Skin of body (tissue), 2 donors: ENCODE results near the gene PTPRZ1. TPM values are rescaled to one million over a fixed set of nuclear protein-coding genes. Genes with fewer than 3 reads are reported as not detected.

ENCODE experiments used
- DNase-seq: peaks from one replicate; lab custom pipeline; 2025; lab: John Stamatoyannopoulos, UW
- total RNA-seq: library from RNA; depleted of rRNA; stranded (reverse); fragments of >200 nt; gene quantifications from one replicate; pipeline ENCODE4 v1.2.3, GENCODE V29; 2014

PTPRZ1 gene
- 47.6 TPM for total RNA-seq

- no peak for DNase-seq
Measured at GRCh38 chr7:121872831-121873288, at the start of gene PTPRZ1. PTPRZ1 (plus strand) TSS chr7:121873161; CDS start chr7:121873500, 339 bp downstream.

DNA sequence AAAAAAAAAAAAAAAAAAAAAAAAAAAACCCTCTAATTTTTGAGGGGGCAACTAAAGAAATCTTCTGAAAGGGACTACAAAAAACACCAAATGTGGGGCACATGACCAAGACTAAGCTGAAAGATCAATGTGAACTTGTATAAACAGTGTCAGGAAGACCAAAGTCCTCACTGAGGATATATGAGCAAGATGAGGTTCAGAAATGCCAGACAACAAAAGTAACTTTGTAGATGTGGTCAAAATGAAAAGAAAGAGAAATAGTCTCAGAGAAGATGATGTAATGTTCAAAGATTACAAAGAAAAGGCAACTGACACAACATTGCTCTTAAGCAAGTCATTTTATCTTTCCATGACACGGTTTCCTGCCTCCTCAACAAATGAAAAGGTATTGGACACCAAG is 48.7 kb upstream of the PTPRZ1 start:
- DNase-seq, result no peak

DNA sequence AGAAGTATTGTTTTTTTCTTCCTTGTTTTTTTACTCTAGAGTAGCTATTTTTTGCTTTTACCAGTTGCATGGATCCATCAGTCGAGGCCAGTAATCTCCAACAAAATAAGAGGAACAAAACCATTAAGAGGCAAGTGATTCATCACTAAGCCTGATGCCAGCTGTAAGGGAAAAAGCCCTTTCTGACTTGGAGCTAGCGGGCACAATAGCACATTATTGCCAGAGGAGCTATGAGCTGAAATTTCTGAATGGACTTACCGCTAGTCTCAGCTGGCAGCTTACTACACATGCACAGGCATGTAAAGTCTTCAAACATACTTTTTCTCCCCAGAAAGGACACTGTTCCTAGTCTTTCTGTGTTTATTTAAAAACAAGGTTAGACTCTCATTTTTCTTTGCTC is 41.6 kb upstream of the PTPRZ1 start:
- DNase-seq, result no peak

- DNase-seq, result no peak
Measured at GRCh38 chr7:121831801-121832200, 41.2 kb upstream of the PTPRZ1 start.

DNA sequence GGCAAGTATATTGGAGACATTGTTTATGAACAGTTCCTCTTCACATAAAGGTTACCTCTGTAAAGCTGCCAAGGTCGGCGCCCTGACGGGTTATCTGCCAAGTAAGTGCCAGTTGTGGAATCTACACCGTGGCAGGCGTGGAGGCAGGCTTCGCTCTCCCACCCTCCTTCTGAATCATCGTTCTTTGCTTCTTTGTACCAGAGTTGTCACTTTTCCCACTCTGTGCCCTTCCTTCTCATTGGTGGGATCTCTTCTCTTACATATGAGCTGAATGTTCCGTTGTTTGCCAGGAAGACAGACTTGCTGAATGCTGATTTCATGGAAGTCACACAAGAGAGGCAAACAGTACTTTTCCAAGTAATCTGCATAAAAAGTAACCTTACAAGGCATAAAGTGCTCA is 40.6 kb upstream of the PTPRZ1 start:
- no peak for DNase-seq

- no peak for DNase-seq
Measured at GRCh38 chr7:121833991-121834390, 39.0 kb upstream of the PTPRZ1 start.

- DNase-seq, result no peak
Measured at GRCh38 chr7:121837462-121837861, 35.5 kb upstream of the PTPRZ1 start.

- DNase-seq, result no peak
Measured at GRCh38 chr7:121847041-121847440, 25.9 kb upstream of the PTPRZ1 start.

- DNase-seq, result no peak
Measured at GRCh38 chr7:121853307-121853706, 19.7 kb upstream of the PTPRZ1 start.

DNA sequence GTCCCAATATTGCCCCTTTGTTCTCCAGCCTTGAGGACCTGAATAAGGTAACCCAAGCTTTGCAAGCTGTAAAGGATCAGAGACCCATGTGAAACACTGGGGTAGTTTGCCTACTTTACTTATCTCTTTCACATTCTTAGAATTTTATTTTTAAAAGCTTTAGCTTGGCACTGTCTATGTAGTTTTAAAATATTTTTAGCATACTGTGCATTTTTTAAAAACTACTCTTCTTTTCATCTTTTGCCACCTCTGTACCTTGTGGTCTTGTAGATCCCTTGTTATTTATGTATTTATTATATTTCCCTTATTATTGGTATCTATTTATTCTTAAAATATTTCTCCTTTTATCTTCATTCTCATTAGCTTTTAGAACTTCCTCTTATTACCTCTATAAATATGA is 12.0 kb upstream of the PTPRZ1 start:
- no peak for DNase-seq

GRCh38 chr7:121862591-121862990 is 10.4 kb upstream of the PTPRZ1 start:
- no peak for DNase-seq

DNA sequence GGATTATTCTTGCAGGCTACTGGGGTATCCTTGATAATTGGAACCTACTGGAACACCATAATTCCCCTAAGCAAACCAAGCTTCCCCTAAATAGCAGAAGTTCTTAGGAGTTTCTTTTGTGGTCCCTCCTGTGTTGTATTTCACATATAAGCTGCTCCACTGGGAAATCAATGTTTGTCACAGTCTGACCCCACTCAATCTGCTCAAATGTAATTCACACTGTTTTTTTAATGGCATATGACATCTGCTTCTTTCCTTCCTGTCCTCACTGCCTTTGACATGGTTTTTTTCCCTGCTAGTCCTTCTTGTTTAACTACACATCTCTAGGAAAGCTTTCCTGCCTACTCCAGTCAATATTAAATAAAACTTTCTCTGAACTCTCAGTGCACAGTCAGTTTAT is 1.8 kb upstream of the PTPRZ1 start:
- no peak for DNase-seq

DNA sequence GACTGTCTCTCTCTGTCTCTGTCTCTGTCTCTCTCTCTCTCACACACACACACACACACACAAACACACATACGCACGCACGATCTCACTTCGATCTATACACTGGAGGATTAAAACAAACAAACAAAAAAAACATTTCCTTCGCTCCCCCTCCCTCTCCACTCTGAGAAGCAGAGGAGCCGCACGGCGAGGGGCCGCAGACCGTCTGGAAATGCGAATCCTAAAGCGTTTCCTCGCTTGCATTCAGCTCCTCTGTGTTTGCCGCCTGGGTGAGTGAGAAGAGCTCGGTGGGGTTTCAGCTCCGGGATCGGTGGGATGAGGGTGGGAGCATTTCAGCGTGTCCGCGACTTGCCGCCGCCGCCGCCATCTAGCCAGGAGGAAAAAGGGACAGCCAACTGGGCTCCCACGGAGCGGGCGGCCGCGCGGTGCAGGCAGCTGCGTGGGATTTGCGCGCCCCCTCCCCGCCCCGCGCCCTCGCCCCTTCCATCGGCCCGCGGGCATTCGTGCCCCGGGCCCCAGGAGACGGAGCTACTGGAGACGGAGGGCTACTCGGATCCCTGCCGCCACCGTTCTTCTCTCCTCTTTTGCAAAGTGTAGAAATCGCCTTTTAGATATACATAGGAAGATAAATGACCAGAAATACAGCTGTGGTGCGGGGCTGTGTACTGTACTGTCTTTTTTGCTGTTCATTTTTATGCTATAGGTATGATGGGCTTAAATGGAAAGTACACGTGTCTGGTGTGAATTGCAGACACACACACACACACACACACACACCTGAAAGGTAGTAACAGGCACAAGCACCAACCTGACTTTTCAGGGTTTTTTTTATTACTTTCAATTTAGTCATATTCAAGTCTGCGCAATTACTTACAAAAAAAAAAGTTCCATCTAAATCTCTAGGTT is 581 bp downstream of the PTPRZ1 start:
- no peak for DNase-seq

DNA sequence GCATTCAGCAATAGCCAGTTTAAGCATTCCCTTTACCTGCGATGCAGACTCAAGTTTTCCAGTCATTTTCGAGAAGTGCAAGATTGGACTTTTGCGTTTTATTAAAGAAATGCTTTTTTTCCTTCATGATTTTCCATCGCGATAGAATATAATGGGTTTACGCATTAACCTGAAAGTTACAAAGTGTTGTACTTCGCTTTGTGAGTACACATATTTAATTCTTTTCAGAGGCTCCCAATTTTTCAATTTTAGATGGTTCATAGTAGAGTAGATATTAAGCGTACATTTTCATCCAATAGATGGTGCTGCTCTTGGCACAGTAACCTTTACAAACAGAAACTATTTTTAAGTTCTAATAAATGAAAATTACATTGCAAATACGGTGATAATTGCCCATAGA is 1.3 kb downstream of the PTPRZ1 start:
- DNase-seq, result no peak

DNA sequence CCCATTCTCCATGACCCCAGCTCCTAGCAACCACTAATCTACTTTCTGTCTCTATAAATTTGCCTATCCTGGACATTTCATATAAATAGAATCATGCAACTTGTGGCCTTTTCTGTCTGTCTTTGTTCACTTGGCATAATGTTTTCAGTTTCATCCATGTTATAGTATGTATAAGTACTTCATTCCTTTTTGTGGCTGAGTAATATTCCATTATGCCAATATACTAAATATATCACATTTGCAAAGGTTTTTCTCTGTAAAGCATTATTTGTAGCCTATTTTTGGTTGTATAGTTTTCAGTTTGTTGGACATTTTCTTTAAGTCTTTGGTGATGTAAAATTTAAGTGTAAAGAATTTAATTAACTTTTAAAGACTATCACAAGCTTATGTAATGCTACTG is 2.2 kb downstream of the PTPRZ1 start:
- no peak for DNase-seq

- DNase-seq, result no peak
Measured at GRCh38 chr7:121876656-121877500, 3.9 kb downstream of the PTPRZ1 start.

- no peak for DNase-seq
Measured at GRCh38 chr7:121878918-121879464, 6.0 kb downstream of the PTPRZ1 start.

DNA sequence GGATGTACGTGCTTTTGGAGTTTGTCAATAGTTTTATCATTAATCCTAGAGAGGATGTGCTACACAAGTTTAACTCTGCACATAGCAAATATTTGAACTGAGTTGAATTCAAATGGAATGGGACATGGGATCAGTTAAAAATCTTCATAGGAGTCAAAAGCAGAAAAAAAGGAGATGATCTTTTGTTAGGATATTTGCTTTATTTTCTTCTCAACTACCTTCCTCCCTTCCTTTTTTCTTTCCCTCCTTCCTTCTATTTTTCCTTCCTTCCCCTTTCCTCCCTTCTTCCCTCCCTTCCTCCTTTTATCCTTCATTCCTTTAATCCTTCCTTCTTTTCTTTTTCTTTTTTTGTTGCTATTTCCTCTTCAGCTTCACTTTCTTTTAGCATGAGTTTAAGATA is 6.6 kb downstream of the PTPRZ1 start:
- DNase-seq, result no peak

GRCh38 chr7:121882731-121883130 is 9.8 kb downstream of the PTPRZ1 start:
- no peak for DNase-seq

DNA sequence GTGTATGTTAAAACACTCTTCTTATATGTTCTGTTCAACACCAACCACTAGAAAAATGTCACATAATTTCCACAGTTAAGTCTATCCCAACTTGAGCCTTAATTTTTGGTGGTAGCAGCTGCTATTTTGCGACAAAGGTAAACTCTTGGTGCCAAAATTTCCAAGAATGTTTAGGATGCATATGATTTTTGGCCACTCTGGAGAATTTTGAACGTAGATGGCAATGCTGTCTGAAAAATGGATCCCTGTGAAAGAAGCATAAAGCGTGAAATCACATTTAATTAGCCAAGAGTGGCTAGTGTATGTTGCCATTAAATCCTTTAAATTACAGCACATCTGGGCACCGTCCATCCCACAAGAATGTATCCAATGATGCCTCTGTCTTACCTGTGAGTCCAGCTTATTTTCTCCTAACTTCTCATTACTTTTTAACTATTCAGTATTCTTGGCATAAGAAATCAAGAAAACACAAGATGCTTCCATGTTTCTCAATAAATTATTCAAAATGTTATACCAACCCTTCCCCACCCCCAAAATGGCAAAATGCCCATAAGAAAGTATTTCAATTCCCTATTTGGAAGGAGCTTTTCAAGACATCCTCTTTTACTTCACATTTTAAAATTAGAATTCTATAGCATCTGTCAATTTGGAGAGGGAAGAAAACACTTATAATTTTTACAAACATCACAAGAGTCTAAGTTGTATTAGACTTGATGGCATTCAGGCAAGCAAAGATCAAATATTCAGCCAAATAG is 12.4 kb downstream of the PTPRZ1 start:
- no peak for DNase-seq

- no peak for DNase-seq
Measured at GRCh38 chr7:121887634-121888033, 14.7 kb downstream of the PTPRZ1 start.
